GM19240 (cell line): Measurements from ENCODE around the gene IL1R1.
"Not testable (repeated sequence)": the region's sequence is repeated elsewhere in the genome, so short reads cannot be mapped to it uniquely, and the experiment has no call there.

Experiments
- DNase-seq: peaks from one replicate; pipeline ENCODE4 v3.0.0; 2011; ENCODE audit warnings: low spot score; ENCODE audit not compliant: insufficient read length

IL1R1 gene

DNA sequence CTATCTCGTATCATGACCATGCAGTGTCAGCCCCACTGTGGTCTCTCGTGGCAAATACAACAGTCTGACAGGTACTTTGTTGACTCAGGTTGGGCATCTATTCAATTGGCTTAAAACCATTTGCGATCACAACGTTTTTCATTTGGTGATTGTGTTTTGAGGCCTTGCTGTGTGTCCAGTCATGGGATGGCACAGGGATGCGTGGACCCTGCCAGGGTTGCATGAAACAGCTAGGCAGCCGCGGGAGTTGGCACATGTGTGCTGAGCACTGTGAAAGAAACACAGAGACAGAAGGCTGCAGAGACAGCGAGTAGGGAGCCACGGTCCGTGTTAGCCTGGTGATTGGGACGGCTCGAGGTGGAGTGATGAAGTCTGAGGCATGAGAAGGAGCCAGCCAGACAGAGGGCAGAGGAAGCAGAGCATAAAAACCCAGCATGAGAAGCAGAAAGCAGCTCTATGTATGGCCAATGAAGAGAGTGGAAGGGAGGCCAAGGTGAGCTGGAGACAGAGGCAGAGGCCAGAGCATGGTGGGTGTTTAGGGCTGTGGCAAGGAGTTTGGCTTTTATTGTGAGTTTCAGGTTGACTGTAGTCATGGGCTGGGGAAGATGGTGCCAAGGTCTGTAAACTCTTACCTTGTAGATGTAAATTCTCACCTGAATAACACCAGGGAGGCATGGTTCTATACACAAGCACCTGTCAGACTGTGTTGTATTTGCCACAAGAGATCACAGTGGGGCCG, 31.8 kb upstream of the IL1R1 start:
- DNase-seq = no peak

DNA sequence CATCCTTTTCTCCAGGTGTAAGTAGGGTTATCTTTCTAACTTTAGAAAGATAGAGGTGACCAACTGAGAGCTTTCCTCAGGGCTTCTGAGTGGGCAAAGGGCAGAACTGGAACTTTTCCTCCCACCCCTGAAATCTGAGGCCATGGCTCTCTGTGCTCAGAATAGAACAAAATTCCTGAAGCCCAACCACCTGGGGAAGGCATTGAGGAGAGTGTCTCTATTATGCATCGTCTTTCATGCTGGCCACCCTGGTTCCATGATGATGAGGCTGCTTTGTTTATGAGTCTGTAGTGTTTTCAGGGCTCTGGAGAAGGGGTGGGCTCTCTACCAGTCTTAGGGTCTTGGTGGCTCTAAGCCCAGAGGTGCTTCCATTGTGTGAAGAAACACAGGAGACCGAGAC, 30.7 kb upstream of the IL1R1 start:
- DNase-seq = no peak

DNA sequence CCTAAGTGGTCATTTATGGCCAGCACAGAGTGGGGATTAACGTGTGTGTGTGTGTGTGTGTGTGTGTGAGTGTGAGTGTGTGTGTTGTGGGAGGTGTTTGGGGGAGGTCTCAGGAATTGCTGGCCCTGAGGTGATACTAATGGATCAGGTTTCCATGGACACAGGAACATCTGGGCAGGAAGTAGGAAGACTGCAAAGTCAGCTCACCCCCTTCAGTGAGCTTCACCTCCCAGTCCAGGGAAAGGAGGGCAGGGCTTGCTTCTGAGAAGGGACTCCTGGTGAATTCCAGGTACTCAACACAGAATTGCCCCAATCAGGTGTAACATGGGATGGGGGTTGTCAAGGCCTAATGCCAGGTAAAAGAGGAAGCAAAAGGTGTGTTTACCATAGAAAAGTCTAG, 30.3 kb upstream of the IL1R1 start:
- no peak for DNase-seq

DNA sequence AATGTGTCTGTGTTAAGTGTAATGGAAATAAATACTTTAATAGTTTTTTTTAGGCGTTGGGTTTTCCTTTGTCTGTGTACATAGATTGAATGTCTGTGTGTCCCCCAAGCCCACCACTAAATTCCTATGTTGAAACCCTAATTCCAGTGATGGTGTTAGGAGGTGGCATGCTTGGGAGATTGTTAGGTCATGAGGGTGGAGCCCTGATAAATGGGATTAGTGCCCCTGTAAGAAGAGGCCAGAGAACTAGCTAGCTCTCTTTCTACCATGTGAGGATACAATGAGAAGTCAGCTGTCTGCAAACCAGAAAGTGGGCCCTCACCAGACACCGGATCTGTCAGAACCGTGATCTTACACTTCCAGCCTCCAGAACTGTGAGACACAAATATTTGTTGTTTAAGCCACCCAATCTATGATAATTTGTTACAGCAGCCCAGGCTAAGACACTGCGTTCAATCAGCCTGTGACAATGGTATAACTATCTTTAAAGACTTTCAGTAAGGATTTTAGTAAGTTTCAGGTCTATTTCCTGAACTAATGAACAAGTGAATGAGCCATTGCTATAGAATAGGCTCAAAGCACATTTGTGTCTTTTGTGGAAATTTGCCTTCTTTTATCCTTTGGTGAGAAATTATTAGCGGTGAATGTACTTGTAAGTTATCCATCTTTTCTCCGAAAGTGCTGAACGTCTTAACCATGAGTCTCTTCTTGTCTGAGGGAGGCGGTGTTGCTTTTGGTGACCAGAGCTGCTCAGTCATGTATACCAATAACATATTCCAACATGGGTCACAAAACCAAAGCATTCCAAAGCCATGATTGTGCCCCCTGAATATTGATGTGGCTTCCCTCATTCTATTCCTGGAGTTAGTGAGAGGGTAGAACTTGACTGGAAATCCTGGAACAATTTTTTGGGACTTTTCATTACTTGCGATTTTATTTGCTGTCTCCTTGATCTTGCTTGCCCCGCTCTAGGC, 29.6 kb upstream of the IL1R1 start:
- DNase-seq = no peak

GRCh38 chr2:102114290-102114721, 28.2 kb upstream of the IL1R1 start:
- no peak for DNase-seq

GRCh38 chr2:102114851-102115497, 27.6 kb upstream of the IL1R1 start:
- DNase-seq = no peak

GRCh38 chr2:102116630-102117471, 25.7 kb upstream of the IL1R1 start:
- DNase-seq = no peak

DNA sequence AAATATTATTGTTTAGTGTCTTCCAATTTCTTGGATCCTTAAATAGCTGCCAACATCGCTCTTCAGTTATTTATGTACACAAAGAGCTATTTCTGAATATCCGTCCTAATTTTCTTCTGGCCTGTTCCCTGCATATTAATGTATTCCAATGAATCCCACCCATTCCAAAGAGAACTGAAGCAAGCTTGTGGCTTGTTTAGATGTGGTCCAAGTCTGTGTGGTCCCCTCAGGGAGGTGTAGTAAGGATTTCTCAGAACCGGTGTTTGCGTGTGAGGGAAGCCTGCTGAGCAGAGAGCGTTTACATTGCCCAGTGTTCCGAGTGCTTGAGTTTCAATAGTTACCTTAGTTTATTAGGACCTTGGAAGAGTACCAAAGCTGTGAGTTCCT, 25.1 kb upstream of the IL1R1 start:
- no peak for DNase-seq

DNA sequence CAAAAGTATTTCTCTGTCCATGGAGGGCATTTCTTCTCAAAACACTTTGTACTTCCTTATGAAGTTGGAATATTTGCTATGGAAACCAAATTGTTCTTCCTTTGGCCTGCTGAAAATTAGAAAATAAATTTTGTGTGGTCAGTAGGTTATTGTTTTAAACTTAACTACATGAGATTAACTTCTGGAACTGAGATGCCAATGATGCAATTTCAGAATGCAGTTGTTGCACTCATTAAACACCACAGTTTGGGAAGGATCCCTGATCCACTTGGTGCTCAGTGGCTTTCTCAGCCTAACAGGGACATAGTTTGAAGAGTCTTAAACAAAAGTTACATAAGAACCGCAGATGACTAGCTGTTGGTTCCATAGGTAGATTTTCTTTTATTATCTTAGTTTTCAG, 23.3 kb upstream of the IL1R1 start:
- DNase-seq = no peak

DNA sequence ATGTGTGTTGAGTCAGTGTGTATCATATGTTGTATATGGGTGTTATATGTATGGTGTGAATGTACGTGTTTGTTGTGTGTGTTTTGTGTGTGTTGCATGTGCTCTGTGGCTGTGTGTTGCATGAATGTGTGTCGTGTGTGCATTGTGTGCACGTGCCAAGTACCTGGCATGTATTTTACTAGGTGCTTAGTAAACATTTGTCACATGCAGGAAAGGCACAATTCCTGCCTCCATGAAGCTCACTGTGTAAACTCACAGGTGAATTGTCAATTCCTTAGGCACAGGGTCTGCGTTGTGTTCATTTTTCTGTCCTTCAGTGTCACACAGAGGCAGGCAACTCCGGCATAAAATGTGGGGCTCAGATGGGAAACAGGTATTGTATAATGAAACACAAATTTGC, 22.3 kb upstream of the IL1R1 start:
- no peak for DNase-seq

- no peak for DNase-seq
Observed at GRCh38 chr2:102120701-102121159, 21.8 kb upstream of the IL1R1 start.

DNA sequence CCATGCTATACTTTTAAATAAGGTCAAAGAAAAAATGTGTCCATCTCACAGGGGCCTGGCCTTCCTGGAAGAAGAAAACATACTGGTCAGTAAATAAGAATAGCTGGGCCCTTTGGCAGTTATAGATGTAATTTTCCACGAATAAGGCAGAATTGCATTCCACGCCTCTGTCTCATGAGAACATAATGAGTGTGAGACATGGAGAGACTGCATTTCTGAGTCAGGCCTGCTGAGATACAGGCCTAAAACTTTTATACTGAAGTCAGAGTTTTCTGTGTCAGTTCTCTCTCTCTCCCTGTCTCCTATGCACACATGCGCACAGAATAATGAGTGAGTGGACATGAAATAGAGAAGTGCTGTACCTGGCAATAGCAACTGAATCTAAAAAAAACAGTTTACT, 20.4 kb upstream of the IL1R1 start:
- DNase-seq = no peak

DNA sequence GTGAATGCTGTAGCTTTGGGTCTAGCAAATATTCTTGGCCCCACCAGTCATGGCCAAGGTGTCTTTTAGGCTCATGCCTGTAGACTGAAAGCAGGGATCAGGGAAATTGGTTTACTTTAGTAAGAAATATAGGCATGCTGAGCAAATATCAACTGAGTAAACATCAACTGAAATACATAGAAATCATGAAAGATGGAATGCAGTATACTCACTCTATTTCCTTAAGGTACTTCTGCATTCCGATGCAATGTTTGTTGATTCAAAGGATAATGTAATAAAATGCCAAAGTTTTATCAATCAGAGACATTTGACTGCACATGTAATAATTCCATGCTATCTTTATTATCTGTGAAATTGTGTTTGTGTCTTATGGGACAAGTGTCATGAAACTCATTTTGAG, 19.6 kb upstream of the IL1R1 start:
- no peak for DNase-seq

DNA sequence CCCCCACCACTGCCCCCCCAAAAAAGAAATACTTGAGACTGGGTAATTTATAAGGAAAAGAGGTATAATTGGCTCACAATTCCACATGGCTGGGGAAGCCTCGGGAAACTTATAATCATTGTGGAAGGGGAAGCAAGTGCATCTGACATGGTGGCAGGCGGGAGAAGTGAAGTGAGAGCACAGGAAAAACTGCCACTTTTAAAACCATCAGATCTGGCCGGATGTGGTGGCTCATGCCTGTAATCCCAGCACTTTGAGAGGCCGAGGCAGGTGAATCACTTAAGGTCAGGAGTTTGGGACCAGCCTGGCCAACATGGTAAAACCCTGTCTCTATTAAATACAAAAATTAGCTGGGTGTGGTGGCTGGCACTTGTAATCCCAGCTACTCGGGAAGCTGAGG, 18.1 kb upstream of the IL1R1 start:
- DNase-seq = not testable (repeated sequence)

GRCh38 chr2:102126169-102126568, 16.4 kb upstream of the IL1R1 start:
- DNase-seq = no peak

- DNase-seq = no peak
Observed at GRCh38 chr2:102126660-102127059, 15.9 kb upstream of the IL1R1 start.

DNA sequence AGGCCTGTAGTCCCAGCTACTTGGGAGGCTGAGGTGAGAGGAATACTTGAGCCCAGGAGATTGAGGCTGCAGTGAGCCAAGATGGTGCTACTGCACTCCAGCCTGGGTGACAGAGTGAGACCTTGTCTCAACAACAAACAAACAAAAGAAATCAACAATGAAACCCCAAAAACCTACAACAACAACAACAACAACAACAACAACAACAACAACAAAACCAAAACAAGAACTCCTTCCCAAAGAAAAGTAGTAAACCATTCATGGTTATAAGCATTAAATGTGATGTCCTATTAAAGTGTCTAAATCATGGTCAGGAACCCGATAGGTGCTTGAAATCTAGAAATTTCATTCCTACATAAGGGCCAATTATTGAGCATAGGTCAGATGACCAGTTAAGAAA, 13.5 kb upstream of the IL1R1 start:
- DNase-seq = no peak

- no peak for DNase-seq
Observed at GRCh38 chr2:102129951-102130646, 12.4 kb upstream of the IL1R1 start.

- DNase-seq = no peak
Observed at GRCh38 chr2:102130647-102130991, 11.9 kb upstream of the IL1R1 start.

DNA sequence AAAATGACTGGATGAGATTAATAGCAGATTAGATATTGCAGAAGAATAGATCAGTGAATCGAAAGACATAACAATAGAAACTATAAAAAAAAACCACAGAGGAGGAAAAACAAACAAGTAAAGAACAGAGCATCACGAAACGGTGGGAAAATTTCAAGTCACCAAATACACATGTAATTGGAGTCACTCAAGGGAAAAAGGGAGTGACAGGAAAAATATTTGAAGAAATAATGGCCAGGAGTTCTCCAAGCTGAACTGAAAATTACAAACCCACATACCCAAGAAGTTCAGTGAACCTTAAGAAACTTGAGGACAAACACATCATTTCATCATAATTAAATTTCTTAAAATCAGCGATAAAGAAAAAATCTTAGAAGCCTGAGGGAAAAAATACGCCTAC, 11.0 kb upstream of the IL1R1 start:
- DNase-seq = no peak

DNA sequence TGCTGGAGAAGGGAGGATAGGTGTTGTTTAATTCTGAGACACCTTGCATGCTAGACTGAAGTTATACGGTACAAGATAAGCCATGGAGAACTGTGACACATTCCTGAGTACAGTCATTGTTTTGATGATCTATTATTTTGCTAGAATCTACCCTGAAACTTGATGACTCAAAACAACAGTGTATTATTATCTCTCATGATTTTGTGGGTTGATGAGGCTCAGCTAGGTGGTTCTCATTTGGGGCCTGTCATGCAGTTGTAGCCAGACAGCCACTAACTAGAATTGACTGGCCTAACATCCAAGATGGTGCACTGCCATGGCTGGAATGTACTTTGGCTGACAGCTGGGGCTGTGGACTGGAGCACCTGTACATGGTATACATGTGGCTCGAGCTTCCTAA, 5.4 kb upstream of the IL1R1 start:
- no peak for DNase-seq
